Measurements from ENCODE around the gene ELAPOR1. TPM values are rescaled to one million over a fixed set of nuclear protein-coding genes. Genes with fewer than 3 reads are reported as not detected.

The ELAPOR1 gene
- total RNA-seq, 1 donor from 2014 or later = 0.22 TPM

GRCh38 chr1:109160071-109160840 is 46.3 kb downstream of the ELAPOR1 start:
- DNase-seq (ENCODE audit: missing footprints) = no peak
- intact Hi-C loops (cut with DNase I) = no loop called here
- no peak for ATAC-seq

GRCh38 chr1:109161858-109162606 is 48.1 kb downstream of the ELAPOR1 start:
- ATAC-seq = peak; percentile 88
- intact Hi-C loops (cut with DNase I) = no loop called here
- DNase-seq (ENCODE audit: missing footprints) = peak; percentile 79

GRCh38 chr1:109162626-109163025 is 48.7 kb downstream of the ELAPOR1 start:
- intact Hi-C loops (cut with DNase I) = no loop called here
- DNase-seq (ENCODE audit: missing footprints) (no peak), ATAC-seq (no peak)

GRCh38 chr1:109163551-109163950 is 49.6 kb downstream of the ELAPOR1 start:
- DNase-seq (ENCODE audit: missing footprints) = no peak
- intact Hi-C loops (cut with DNase I) = no loop called here
- no peak for ATAC-seq

Other genes starting within 250 kb of the ELAPOR1 start
- gene GPSM2, start 237.1 kb upstream of the ELAPOR1 start, total RNA-seq = 5.1 TPM
- gene CLCC1, start 150.6 kb upstream of the ELAPOR1 start, total RNA-seq = 27.6 TPM
- gene WDR47, start 72.0 kb upstream of the ELAPOR1 start, total RNA-seq = 14.6 TPM
- 61.8 TPM for gene TAF13, start 38.1 kb upstream of the ELAPOR1 start, total RNA-seq
- gene TMEM167B, start 23.4 kb upstream of the ELAPOR1 start, total RNA-seq = 31.5 TPM
- 97.6 TPM for gene SARS1, start 99.8 kb downstream of the ELAPOR1 start, total RNA-seq
- 6.5 TPM for gene CELSR2, start 135.4 kb downstream of the ELAPOR1 start, total RNA-seq
- 1.2 TPM for gene PSRC1, start 169.0 kb downstream of the ELAPOR1 start, total RNA-seq
- not detected for gene MYBPHL, start 192.9 kb downstream of the ELAPOR1 start, total RNA-seq